GM19438 (cell line): ENCODE results near the gene C19orf38.
"Not testable (repeated sequence)": the region's sequence is repeated elsewhere in the genome, so short reads cannot be mapped to it uniquely, and the experiment has no call there.

Experiments
- ATAC-seq: cut with Tn5 transposase; IDR thresholded peaks from one replicate; pipeline ENCODE4 v1.9.1; 2021; ENCODE audit warnings: low read depth; ENCODE audit not compliant: unreplicated experiment

The C19orf38 gene

GRCh38 chr19:10846500-10847202 is 1.6 kb upstream of the C19orf38 start:
- ATAC-seq: no peak

GRCh38 chr19:10850631-10851030 is 2.4 kb downstream of the C19orf38 start:
- no peak for ATAC-seq

GRCh38 chr19:10852098-10852800 is 4.0 kb downstream of the C19orf38 start:
- ATAC-seq: no peak

GRCh38 chr19:10852941-10853340 is 4.7 kb downstream of the C19orf38 start:
- no peak for ATAC-seq

GRCh38 chr19:10854350-10855089 is 6.3 kb downstream of the C19orf38 start:
- ATAC-seq: no peak

- ATAC-seq: no peak
Observed at GRCh38 chr19:10855879-10856522, 7.8 kb downstream of the C19orf38 start.

- ATAC-seq: not testable (repeated sequence)
Observed at GRCh38 chr19:10856899-10857298, 8.7 kb downstream of the C19orf38 start.

- no peak for ATAC-seq
Observed at GRCh38 chr19:10858204-10858828, 10.1 kb downstream of the C19orf38 start.

- ATAC-seq: no peak
Observed at GRCh38 chr19:10861103-10861651, 13.0 kb downstream of the C19orf38 start.

GRCh38 chr19:10862561-10863106 is 14.4 kb downstream of the C19orf38 start:
- ATAC-seq: no peak

GRCh38 chr19:10863107-10863717 is 15.0 kb downstream of the C19orf38 start:
- no peak for ATAC-seq

GRCh38 chr19:10864538-10864899 is 16.3 kb downstream of the C19orf38 start:
- ATAC-seq: no peak

- no peak for ATAC-seq
Observed at GRCh38 chr19:10866495-10866894, 18.3 kb downstream of the C19orf38 start.

- ATAC-seq: no peak
Observed at GRCh38 chr19:10868872-10869547, 20.8 kb downstream of the C19orf38 start.

- ATAC-seq: not testable (repeated sequence)
Observed at GRCh38 chr19:10869872-10870311, 21.7 kb downstream of the C19orf38 start.

- ATAC-seq: no peak
Observed at GRCh38 chr19:10870501-10870954, 22.3 kb downstream of the C19orf38 start.

GRCh38 chr19:10870955-10871603 is 22.9 kb downstream of the C19orf38 start, which contains the start of gene CARM1:
CARM1 (plus strand) TSS chr19:10871553; CDS start chr19:10871703, 150 bp downstream.
- peak; percentile 69 for ATAC-seq
